Measurements from ENCODE around the gene SRPRA.

SRPRA gene

DNA sequence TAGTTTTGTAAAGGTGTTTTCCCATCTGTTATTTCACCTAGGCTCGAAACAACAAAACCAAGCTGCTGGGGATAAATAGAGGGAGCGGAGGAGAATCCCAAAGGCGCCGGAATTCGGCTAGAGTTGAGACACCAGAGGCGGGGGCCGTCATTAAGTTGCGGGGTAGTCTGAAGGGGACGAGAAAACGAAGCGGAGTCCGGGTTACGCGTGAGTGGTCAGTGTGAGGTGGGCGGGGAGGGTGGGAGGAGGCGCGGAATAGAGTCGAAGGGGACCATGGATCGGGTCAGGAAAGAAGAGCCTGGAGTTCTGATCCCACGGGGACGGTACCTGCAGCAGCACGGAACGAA lies 361 bp downstream of the SRPRA start:
- peaks cover 60% of the 10 kb centered on the region for H3K36me3 ChIP-seq
- TF ChIP-seq, protein P1, sequence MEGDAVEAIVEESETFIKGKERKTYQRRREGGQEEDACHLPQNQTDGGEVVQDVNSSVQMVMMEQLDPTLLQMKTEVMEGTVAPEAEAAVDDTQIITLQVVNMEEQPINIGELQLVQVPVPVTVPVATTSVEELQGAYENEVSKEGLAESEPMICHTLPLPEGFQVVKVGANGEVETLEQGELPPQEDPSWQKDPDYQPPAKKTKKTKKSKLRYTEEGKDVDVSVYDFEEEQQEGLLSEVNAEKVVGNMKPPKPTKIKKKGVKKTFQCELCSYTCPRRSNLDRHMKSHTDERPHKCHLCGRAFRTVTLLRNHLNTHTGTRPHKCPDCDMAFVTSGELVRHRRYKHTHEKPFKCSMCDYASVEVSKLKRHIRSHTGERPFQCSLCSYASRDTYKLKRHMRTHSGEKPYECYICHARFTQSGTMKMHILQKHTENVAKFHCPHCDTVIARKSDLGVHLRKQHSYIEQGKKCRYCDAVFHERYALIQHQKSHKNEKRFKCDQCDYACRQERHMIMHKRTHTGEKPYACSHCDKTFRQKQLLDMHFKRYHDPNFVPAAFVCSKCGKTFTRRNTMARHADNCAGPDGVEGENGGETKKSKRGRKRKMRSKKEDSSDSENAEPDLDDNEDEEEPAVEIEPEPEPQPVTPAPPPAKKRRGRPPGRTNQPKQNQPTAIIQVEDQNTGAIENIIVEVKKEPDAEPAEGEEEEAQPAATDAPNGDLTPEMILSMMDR (IDR thresholded peaks at IDR 0.05; ENCODE audit: low read depth, low read length): no peak
- H3K27me3 ChIP-seq (ENCODE audit: insufficient read depth, low read depth, severe bottlenecking): no peaks in the 10 kb centered on the region
- peak overlapping the region; percentile 63 for H3K4me3 ChIP-seq (ENCODE audit: low read depth, low read length)
- no peak for DNase-seq
- H3K9me3 ChIP-seq (ENCODE audit: severe bottlenecking): no peaks in the 10 kb centered on the region
- H3K27ac ChIP-seq: peak overlapping the region; percentile 86

DNA sequence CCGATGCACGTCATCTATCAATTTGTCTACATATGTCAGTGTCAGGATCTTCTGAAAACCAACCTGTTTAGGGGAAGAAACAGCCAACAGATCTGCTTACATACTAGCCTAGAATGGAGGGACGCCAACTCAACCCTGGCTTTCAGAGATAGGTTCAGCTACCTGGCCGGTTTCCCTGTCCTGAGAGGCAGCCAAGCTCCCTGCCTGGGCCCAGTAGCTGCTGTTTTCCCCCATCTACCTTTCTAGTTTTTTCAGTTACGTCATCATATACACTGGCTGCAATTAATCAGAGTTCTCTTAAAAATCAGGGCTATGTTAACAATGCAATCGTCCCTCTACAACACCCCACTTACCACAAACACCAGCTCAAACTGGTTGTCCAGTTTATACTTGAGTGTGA lies 1.0 kb downstream of the SRPRA start:
- H3K4me3 ChIP-seq (ENCODE audit: low read depth, low read length): peak overlapping the region; percentile 63
- no peak for DNase-seq
- peak overlapping the region; percentile 86 for H3K27ac ChIP-seq
- H3K36me3 ChIP-seq: peaks cover 60% of the 10 kb centered on the region
- TF ChIP-seq, protein P1 (IDR thresholded peaks at IDR 0.05; ENCODE audit: low read depth, low read length): no peak
- no peaks in the 10 kb centered on the region for H3K27me3 ChIP-seq (ENCODE audit: insufficient read depth, low read depth, severe bottlenecking)
- no peaks in the 10 kb centered on the region for H3K9me3 ChIP-seq (ENCODE audit: severe bottlenecking)

DNA sequence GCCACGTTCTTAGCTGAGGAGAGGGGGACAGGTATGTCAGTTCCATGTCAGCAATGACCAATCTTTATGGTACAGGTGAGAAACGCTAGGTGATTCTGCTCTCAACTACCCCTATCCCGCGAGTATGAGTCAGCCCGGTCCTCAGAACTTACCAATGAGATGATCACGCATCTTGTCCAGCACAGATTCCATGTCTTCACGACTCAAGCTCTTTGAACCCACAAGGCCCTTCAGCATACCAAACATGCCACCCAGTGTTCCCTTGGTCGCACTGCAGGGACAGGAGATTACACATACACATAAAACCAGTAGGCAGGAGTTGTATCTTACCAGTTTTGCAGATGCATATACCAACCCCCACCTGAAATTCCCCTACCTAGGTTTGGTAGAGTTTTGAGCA lies 2.9 kb downstream of the SRPRA start:
- Histone ChIP-seq H3K9me3 (ENCODE audit: severe bottlenecking) (no peaks in the 10 kb centered on the region), H3K27ac (no peak overlapping the region), H3K4me3 (ENCODE audit: low read depth, low read length) (no peak overlapping the region), H3K27me3 (ENCODE audit: insufficient read depth, low read depth, severe bottlenecking) (no peaks in the 10 kb centered on the region), H3K36me3 (peaks cover 68% of the 10 kb centered on the region)
- DNase-seq: no peak
- TF ChIP-seq, protein P1 (IDR thresholded peaks at IDR 0.05; ENCODE audit: low read depth, low read length): no peak

DNA sequence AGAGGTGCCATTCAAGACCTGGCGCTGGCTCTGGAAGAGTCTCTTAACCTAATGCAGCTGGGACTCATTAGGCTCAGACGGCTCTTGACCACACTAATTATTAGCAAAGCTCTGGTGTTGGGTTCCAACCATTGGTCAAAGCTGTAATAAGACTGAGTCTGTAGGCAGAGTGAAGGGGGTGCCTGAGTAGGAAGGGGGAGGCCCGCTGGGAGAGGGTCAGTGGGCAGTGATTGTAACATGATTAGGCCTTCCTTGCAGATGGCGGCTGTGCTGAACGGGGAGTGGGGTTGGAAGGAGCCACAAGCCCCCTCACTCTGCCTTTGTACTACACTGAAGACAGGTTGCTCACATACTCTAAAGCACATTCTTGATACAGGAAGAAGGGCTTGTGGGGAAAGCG lies 5.2 kb downstream of the SRPRA start:
- Histone ChIP-seq H3K4me3 (ENCODE audit: low read depth, low read length) (no peak overlapping the region), H3K36me3 (peaks cover 71% of the 10 kb centered on the region), H3K27ac (no peak overlapping the region), H3K27me3 (ENCODE audit: insufficient read depth, low read depth, severe bottlenecking) (no peaks in the 10 kb centered on the region), H3K9me3 (ENCODE audit: severe bottlenecking) (no peaks in the 10 kb centered on the region)
- DNase-seq: no peak
- TF ChIP-seq, protein P1 (IDR thresholded peaks at IDR 0.05; ENCODE audit: low read depth, low read length): no peak

DNA sequence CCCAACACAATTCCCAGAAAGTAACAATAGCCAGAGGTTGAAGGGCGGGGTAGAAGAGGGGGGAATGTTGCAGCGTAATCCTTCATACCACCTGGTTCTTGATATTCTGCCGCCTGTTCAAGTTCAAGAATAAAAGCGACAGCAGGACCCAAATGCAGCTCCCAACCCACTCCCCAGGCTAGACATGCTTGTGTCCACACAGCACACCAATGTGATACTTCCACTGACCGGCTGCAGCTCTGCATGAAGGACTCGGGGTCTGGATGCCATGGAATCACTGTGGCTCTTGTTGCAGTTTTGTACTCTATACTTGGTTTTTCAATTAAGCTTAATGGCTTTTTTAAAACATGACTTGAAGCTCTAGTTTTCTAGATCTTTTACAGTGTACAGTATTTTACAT lies 6.5 kb downstream of the SRPRA start:
- H3K36me3 ChIP-seq: peaks cover 72% of the 10 kb centered on the region

DNA sequence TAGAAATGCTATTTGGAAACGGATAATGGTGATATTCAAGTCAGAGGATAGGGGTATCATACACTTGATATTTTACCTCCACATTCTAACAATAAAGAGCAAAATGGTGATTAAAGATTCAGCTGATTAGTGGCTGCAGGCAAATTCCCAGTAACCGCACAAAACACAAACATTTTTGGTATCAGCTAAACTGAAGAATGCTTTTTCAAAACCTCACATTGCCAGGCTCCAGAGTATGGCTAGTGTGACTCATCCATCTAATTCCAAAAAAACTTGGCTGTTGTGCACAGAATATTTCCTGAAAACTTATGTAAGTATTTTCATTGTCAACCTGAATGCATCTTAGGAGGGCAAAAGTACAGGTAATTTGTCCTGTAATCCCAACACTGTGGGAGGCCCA lies 10.9 kb downstream of the SRPRA start:
- TF ChIP-seq, protein P1 (IDR thresholded peaks at IDR 0.05; ENCODE audit: low read depth, low read length): no peak
- Histone ChIP-seq H3K27me3 (ENCODE audit: insufficient read depth, low read depth, severe bottlenecking) (no peaks in the 10 kb centered on the region), H3K27ac (no peak overlapping the region), H3K9me3 (ENCODE audit: severe bottlenecking) (no peaks in the 10 kb centered on the region), H3K4me3 (ENCODE audit: low read depth, low read length) (no peak overlapping the region), H3K36me3 (peaks cover 53% of the 10 kb centered on the region)
- no peak for DNase-seq

More for the DNA sequence above, 6.5 kb downstream of the SRPRA start:
- no peak for DNase-seq
- TF ChIP-seq, protein P1 (IDR thresholded peaks at IDR 0.05; ENCODE audit: low read depth, low read length): no peak
- H3K27me3 ChIP-seq (ENCODE audit: insufficient read depth, low read depth, severe bottlenecking): no peaks in the 10 kb centered on the region
- H3K4me3 ChIP-seq (ENCODE audit: low read depth, low read length): no peak overlapping the region
- no peak overlapping the region for H3K27ac ChIP-seq
- no peaks in the 10 kb centered on the region for H3K9me3 ChIP-seq (ENCODE audit: severe bottlenecking)

Measured in WERI-Rb-1 (cell line).